DOHH2 (cell line): Measurements from ENCODE around the gene DMD.

ENCODE experiments used
- H3F3A ChIP-seq: fragments of 200-600 bp; sonication (generic), shearing (Covaris generic); 2 replicates; pipeline ENCODE4 v1.6.0; 2016; ENCODE audit warnings: antibody characterized with exemption, mild to moderate bottlenecking; ENCODE audit not compliant: control insufficient read depth, insufficient read depth
- H3K27ac ChIP-seq: fragments of 200-600 bp; sonication (generic); 2 replicates; pipeline ENCODE4 v1.5.1; 2014; ENCODE audit warnings: low read depth, mild to moderate bottlenecking, low read length, moderate library complexity
- H3K27me3 ChIP-seq: fragments of 200-600 bp; sonication (generic); 2 replicates; pipeline ENCODE4 v1.6.1; 2014; ENCODE audit warnings: mild to moderate bottlenecking, low read length, mixed read lengths; ENCODE audit not compliant: control insufficient read depth
- H3K36me3 ChIP-seq: fragments of 200-600 bp; sonication (generic); 2 replicates; pipeline ENCODE4 v1.6.1; 2014; ENCODE audit warnings: mild to moderate bottlenecking, low read length, moderate library complexity, mixed read lengths; ENCODE audit not compliant: control insufficient read depth
- H3K4me1 ChIP-seq: fragments of 200-600 bp; sonication (generic); 2 replicates; pipeline ENCODE4 v1.6.1; 2014; ENCODE audit warnings: mild to moderate bottlenecking, low read length, mixed read lengths; ENCODE audit not compliant: control insufficient read depth
- H3K4me2 ChIP-seq: fragments of 200-600 bp; sonication (generic); 2 replicates; pipeline ENCODE4 v1.6.0; 2014; ENCODE audit warnings: mild to moderate bottlenecking, low read length, moderate library complexity
- H3K4me3 ChIP-seq: fragments of 200-600 bp; sonication (generic); 2 replicates; pipeline ENCODE4 v1.5.1; 2014; ENCODE audit warnings: mild to moderate bottlenecking, low read length, mixed read lengths
- H3K79me2 ChIP-seq: fragments of 200-600 bp; sonication (generic); 2 replicates; pipeline ENCODE4 v1.6.1; 2014; ENCODE audit warnings: mild to moderate bottlenecking, low read length, mixed read lengths; ENCODE audit not compliant: control insufficient read depth
- H3K9me2 ChIP-seq: fragments of 200-600 bp; sonication (generic); replicated peaks from 2 replicates; pipeline ENCODE4 v1.6.1; 2014; ENCODE audit warnings: mild to moderate bottlenecking, low read length, mixed read lengths; ENCODE audit not compliant: control insufficient read depth
- H3K9me3 ChIP-seq: fragments of 200-600 bp; sonication (generic); 2 replicates; pipeline ENCODE4 v1.6.1; 2014; ENCODE audit warnings: antibody characterized with exemption, low read length, mixed read lengths; ENCODE audit not compliant: control insufficient read depth, insufficient read depth
- H4K20me1 ChIP-seq: fragments of 200-600 bp; sonication (generic); 2 replicates; pipeline ENCODE4 v1.6.0; 2014; ENCODE audit warnings: low read depth, mild to moderate bottlenecking, antibody characterized with exemption, low read length, moderate library complexity; ENCODE audit not compliant: control insufficient read depth, insufficient read depth
- CTCF ChIP-seq: fragments of 200-600 bp; sonication (generic); IDR thresholded peaks from one replicate; pipeline ENCODE4 v1.5.1; 2014; ENCODE audit warnings: antibody characterized with exemption, mild to moderate bottlenecking, low read depth, low read length; ENCODE audit not compliant: poor library complexity, severe bottlenecking
- EZH2phosphoT487 ChIP-seq: fragments of 200-600 bp; sonication (generic); IDR thresholded peaks from 2 replicates; pipeline ENCODE4 v1.6.1; 2017; ENCODE audit warnings: borderline replicate concordance, mild to moderate bottlenecking, antibody characterized with exemption, low read length, moderate library complexity, mixed read lengths

DMD gene

GRCh38 chrX:32576885-32577284, 634.5 kb downstream of the DMD start:
- Histone ChIP-seq H4K20me1 (no peaks in the 10 kb centered on the region), H3K4me1 (no peaks in the 10 kb centered on the region), H3K27me3 (no peaks in the 10 kb centered on the region), H3K4me2 (no peak overlapping the region), H3K79me2 (no peaks in the 10 kb centered on the region), H3K9me3 (no peaks in the 10 kb centered on the region), H3K4me3 (no peak overlapping the region), H3K27ac (no peak overlapping the region), H3K9me2 (no peaks in the 10 kb centered on the region), H3F3A (no peaks in the 10 kb centered on the region), H3K36me3 (no peaks in the 10 kb centered on the region)
- TF ChIP-seq CTCF (no peak), EZH2phosphoT487 (no peak)

- no peaks in the 10 kb centered on the region for H3K9me2 ChIP-seq
- no peak overlapping the region for H3K4me2 ChIP-seq
- H3F3A ChIP-seq = no peaks in the 10 kb centered on the region
- no peaks in the 10 kb centered on the region for H3K79me2 ChIP-seq
- no peaks in the 10 kb centered on the region for H3K4me1 ChIP-seq
- TF ChIP-seq CTCF = no peak
- TF ChIP-seq EZH2phosphoT487 = no peak
- no peak overlapping the region for H3K27ac ChIP-seq
- H4K20me1 ChIP-seq = no peaks in the 10 kb centered on the region
- no peak overlapping the region for H3K4me3 ChIP-seq
- no peaks in the 10 kb centered on the region for H3K27me3 ChIP-seq
- no peaks in the 10 kb centered on the region for H3K36me3 ChIP-seq
- no peaks in the 10 kb centered on the region for H3K9me3 ChIP-seq
Observed at GRCh38 chrX:32572644-32573043, 638.7 kb downstream of the DMD start.

GRCh38 chrX:32571579-32571978, 639.8 kb downstream of the DMD start:
- no peaks in the 10 kb centered on the region for H3K36me3 ChIP-seq
- no peak overlapping the region for H3K4me3 ChIP-seq
- no peak overlapping the region for H3K27ac ChIP-seq
- H3K79me2 ChIP-seq = no peaks in the 10 kb centered on the region
- H3K4me1 ChIP-seq = no peaks in the 10 kb centered on the region
- H3F3A ChIP-seq = no peaks in the 10 kb centered on the region
- no peaks in the 10 kb centered on the region for H4K20me1 ChIP-seq
- no peaks in the 10 kb centered on the region for H3K27me3 ChIP-seq
- H3K9me3 ChIP-seq = no peaks in the 10 kb centered on the region
- H3K4me2 ChIP-seq = no peak overlapping the region
- TF ChIP-seq EZH2phosphoT487 (no peak), CTCF (no peak)
- H3K9me2 ChIP-seq = no peaks in the 10 kb centered on the region

GRCh38 chrX:32562261-32562660, 649.1 kb downstream of the DMD start:
- Histone ChIP-seq H3K4me2 (no peak overlapping the region), H3K9me3 (no peaks in the 10 kb centered on the region), H3K4me3 (no peak overlapping the region), H3K27ac (no peak overlapping the region), H3K9me2 (no peaks in the 10 kb centered on the region), H3K4me1 (no peaks in the 10 kb centered on the region), H3F3A (no peaks in the 10 kb centered on the region), H3K27me3 (no peaks in the 10 kb centered on the region), H3K36me3 (no peaks in the 10 kb centered on the region), H4K20me1 (no peaks in the 10 kb centered on the region), H3K79me2 (no peaks in the 10 kb centered on the region)
- TF ChIP-seq CTCF (no peak), EZH2phosphoT487 (no peak)
